HG03064 (cell line): ENCODE data around the gene DMTF1.
"Not testable (repeated sequence)": the region's sequence is repeated elsewhere in the genome, so short reads cannot be mapped to it uniquely, and the experiment has no call there.

Experiments used
- ATAC-seq: cut with Tn5 transposase; IDR thresholded peaks from one replicate; pipeline ENCODE4 v1.9.1; 2021; ENCODE audit warnings: low read depth; ENCODE audit not compliant: unreplicated experiment

Gene DMTF1, protein sequence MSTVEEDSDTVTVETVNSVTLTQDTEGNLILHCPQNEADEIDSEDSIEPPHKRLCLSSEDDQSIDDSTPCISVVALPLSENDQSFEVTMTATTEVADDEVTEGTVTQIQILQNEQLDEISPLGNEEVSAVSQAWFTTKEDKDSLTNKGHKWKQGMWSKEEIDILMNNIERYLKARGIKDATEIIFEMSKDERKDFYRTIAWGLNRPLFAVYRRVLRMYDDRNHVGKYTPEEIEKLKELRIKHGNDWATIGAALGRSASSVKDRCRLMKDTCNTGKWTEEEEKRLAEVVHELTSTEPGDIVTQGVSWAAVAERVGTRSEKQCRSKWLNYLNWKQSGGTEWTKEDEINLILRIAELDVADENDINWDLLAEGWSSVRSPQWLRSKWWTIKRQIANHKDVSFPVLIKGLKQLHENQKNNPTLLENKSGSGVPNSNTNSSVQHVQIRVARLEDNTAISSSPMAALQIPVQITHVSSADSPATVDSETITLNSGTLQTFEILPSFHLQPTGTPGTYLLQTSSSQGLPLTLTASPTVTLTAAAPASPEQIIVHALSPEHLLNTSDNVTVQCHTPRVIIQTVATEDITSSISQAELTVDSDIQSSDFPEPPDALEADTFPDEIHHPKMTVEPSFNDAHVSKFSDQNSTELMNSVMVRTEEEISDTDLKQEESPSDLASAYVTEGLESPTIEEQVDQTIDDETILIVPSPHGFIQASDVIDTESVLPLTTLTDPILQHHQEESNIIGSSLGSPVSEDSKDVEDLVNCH

GRCh38 chr7:87152112-87152896 lies at the start of gene DMTF1:
DMTF1 (plus strand) TSS chr7:87152453; CDS start chr7:87164942, 12,489 bp downstream.
- peak; percentile 91 for ATAC-seq

DNA sequence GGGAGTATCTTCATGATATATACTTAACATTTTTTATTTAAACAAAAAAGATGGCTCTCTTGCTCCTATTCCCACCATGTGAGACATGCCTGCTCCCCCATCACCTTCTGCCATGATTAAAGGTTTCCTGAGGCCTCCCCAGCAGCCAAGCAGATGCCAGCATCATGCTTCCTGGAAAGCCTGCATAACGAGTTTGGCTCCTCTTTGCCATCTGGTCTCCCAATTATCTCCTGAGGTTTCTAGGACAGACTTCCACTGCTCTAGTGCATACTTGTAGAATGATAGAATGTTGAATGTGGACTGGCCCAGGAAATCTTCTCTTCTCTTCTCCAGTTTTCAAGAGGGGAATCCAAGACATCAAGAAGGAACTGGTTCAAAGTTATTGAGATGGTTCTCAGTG lies 46.9 kb upstream of the DMTF1 start:
- no peak for ATAC-seq

DNA sequence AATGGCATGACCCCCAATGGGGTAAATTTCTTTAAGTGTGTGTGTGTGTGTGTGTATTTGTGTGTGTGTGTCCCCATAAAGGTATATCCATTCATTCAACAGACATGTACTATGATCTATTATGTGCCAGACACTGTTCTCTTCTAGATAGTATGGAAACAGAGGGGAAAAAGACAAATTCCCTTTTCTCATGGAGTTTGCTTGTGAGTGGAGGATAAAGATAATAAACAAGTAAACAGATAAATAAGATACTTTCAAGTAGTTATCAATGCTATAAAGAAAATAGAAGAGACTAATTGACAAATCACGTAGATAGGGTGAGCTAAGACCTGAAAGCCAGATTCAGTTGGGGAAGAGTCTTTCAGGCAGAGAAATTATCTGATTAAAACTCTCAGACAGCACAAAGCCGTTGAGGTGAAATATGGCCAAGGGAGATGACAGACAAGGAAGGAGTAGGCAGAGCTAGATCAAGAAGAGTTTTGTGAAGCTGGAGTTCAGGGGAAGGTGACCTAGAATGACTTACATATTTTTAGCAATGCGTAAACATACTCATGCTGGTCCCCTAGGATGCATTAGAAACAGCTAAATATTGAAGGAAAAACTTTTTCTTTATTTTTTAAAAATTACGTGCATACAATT lies 45.2 kb upstream of the DMTF1 start:
- no peak for ATAC-seq

- no peak for ATAC-seq
Observed at GRCh38 chr7:87107949-87108776, 44.1 kb upstream of the DMTF1 start.

DNA sequence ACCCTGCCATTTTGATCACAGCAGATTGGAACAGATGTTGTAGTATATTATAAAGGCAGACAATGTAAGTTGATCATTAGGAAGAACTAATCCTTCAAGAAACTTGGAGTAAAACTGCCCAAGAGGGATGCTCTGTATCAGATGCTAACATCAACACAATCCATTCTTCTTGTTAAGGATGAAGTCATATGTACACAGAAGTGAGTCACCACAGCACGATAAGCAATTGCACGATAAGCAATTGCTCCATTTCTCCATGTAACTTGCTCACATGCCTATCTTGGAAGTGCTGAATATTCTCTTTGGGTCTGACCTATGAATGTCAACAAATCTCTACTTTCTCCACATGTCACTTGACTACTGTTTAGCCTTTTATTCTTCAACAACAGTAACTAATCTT lies 41.5 kb upstream of the DMTF1 start:
- no peak for ATAC-seq

DNA sequence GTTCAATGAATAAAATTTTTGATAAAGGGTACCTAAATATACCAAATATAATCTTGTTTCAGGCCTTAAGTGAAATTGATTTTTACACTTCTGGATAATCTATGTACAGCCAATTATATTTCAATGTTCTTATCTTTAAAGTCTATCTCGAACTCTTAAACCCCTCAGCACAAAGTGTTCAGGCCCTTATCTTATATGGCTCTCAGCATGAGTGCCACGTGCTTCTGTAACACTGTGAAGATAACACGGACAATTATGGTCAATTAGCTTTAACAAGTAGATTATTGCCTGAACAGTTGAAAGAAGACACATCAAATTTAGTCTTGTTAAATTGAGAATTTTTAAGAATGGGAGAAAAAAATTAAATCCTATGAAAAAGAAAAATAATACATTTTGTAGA lies 40.4 kb upstream of the DMTF1 start:
- ATAC-seq = no peak

- no peak for ATAC-seq
Observed at GRCh38 chr7:87113077-87113476, 39.2 kb upstream of the DMTF1 start.

GRCh38 chr7:87113904-87114303 lies 38.3 kb upstream of the DMTF1 start:
- ATAC-seq = not testable (repeated sequence)

DNA sequence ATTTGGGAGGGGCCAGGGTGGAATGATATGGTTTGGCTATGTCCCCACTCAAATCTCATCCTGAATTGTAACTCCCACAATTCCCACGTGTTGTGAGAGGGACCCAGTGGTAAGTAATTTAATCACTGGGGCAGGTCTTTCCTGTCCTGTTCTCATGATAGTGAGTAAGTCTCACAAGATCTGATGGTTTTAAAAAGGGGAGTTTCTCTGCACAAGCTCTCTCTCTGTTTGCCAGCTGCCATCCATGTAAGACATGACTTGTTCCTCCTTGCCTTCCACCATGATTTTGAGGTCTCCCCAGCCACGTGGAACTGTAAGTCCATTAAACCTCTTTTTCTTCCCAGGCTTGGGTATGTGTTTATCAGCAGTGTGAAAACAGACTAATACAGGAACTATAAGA lies 36.5 kb upstream of the DMTF1 start:
- ATAC-seq = not testable (repeated sequence)

DNA sequence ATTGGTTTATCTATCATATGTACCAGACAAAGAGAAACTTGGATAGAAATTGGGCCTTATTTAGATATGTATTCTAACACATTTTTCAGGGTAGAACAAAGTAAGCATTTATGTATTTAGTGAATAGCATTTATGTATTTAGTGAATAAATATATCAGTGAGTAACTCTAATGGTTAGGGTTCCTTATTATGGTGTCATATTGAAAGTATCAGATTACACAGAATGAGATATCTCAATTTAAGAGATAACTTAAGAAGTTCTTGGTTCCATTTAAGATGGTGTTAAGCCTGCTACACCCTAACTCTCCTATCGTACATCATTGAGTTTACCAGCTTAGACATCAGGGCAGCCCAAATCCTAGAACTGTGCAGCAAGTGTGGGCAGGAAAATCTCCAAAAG lies 35.9 kb upstream of the DMTF1 start:
- no peak for ATAC-seq

- ATAC-seq = no peak
Observed at GRCh38 chr7:87119581-87119980, 32.7 kb upstream of the DMTF1 start.

- ATAC-seq = no peak
Observed at GRCh38 chr7:87123105-87123504, 29.1 kb upstream of the DMTF1 start.

- no peak for ATAC-seq
Observed at GRCh38 chr7:87127019-87127418, 25.2 kb upstream of the DMTF1 start.

GRCh38 chr7:87128861-87129267 lies 23.4 kb upstream of the DMTF1 start:
- no peak for ATAC-seq

GRCh38 chr7:87129332-87129731 lies 22.9 kb upstream of the DMTF1 start:
- ATAC-seq = no peak

GRCh38 chr7:87129848-87130247 lies 22.4 kb upstream of the DMTF1 start:
- peak; percentile 97 for ATAC-seq

- no peak for ATAC-seq
Observed at GRCh38 chr7:87131771-87132170, 20.5 kb upstream of the DMTF1 start.

GRCh38 chr7:87137271-87137670 lies 15.0 kb upstream of the DMTF1 start:
- ATAC-seq = no peak

DNA sequence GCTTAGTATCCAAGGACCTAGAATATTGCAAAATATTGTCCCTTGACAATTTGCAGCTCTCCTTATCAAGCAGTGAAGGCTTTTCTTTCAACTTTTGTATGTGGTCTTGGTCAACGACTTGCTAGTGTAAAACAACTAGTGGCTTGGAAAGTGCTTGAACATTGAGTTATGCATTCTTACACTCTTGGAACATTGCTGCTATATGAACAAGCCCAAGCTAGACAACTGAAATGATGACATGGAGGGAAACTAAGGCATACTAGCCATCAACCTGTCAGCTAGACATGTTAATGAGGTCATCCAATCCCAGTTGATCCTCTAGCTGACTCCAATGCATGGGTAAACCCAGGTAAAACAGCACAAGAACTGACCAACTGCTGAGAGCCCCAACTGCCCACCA lies 12.7 kb upstream of the DMTF1 start:
- no peak for ATAC-seq

DNA sequence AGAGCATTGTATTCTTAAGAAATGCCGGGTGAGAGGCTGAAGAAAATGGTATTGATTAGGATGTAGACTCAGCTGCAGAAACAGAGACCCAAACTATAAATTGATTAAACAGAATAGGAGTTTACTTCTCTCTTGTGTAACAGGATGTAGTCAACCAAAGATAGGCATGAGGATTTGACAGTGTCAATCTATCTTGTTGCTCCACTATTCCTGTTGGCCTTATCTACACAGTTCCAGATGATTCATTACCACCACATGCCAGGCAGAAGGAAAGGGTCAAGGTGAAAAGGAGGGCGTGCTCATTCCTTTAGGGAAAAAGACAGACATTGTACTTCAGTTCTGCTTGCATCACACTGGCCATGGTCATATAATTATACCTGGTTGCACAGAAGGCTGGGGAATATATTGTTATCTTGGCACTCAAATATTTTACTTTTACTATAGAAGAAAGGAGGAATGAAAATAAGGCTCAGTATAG lies 11.9 kb upstream of the DMTF1 start:
- ATAC-seq = no peak
